GM18498 (cell line): ENCODE measurements around the gene SUN2.

ENCODE experiments used
- ATAC-seq: cut with Tn5 transposase; IDR thresholded peaks from one replicate; pipeline ENCODE4 v1.9.1; 2021; ENCODE audit warnings: mild to moderate bottlenecking, moderate library complexity; ENCODE audit not compliant: unreplicated experiment

SUN2 gene

DNA sequence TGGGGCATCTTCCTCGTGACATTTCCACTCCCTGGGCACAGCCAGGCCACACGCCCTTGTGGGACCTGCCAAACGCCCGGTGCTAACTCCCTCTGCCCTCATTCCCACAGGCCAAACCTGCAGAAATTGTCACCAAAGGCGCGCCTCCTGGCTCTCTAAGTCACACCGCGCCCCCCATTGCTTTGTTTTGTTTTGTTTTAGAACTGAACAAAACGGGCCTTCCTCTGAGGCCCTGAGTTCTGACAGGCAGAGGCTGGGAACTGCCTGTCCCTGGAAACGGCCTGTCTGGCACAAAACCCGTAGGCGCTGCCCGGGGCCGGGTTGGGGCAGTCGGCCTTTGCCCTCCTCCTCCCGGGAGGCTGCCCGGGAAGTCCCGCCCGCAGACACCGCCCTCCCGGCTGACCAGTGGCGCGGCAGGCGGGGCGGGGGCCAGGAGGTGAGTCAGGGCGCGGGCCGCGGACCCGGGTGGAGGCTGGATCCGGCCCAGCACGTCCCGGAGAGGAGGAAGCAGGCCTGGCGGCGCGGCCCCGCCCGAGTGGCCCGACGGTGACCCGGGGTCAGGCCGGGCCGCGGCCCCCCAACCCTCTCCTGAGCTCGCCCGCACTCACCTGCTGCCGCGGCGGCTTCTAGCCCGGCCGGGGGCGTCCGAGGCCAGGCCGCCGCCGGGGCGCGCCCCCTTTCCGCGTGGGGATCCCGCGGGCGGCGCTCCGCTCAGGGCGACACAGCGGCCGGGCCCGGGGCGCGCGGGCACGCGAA lies 465 bp downstream of the SUN2 start:
- peak; percentile 42 for ATAC-seq

DNA sequence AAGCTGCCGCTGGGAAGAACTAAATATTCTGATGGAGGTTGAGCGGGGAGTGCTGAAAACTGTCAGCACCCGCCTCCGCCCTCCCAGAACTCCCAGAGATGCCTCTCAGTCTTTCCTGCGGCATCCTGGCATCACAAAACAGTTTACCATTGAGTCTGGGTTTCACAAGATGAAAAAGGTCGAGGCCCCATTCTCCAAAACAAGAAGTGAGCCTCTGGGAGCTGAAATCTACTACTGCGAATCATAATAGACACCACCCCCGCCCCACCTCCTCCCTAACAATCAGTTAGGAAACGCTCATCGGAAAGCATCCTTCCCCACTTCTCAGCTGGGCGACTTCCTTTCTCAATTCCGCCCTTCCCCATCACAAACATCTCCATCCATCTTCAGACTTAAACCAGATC lies 1.0 kb downstream of the SUN2 start:
- ATAC-seq = no peak

DNA sequence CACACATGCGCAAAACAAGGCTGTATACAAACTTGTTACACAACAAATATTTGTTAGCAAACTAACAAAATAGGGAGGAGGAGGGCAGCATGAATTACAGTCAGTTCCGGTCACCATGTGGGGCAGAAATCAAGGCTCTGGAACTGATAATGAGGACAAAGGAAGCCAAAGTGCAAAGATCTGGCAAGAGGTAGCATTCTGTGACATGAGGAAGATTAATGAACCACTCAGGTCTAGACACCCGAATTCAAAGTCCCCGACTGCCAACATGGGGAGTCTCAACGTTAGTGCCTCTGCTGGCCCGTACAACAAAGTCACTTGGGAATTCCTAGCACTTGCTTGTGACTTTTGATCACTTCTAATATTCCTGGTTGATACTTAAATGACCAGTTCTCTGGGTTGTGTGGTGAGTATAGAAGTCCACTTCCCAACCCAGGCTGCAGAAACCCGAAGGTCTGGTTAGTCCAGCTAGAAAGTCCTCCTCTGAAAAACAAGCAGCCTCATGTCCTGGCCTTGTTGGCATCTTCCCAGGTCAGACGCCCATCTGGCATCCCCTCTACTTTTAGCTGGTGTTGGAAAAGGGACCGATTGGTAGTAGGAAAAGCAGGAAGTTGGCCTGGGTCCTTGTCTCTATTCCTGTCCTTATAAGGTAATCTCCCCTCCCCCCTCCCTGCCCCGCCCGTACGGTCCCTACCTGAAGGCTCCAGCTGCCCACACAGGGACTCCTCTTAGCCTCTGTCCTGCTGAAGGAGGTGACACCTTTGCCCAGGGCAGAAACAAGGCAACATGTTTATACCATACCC lies 1.6 kb downstream of the SUN2 start:
- no peak for ATAC-seq

GRCh38 chr22:38751422-38752346 lies 4.1 kb downstream of the SUN2 start:
- ATAC-seq = peak; percentile 41

- no peak for ATAC-seq
Observed at GRCh38 chr22:38751066-38751421, 4.8 kb downstream of the SUN2 start.

GRCh38 chr22:38750638-38751037 lies 5.2 kb downstream of the SUN2 start:
- no peak for ATAC-seq

DNA sequence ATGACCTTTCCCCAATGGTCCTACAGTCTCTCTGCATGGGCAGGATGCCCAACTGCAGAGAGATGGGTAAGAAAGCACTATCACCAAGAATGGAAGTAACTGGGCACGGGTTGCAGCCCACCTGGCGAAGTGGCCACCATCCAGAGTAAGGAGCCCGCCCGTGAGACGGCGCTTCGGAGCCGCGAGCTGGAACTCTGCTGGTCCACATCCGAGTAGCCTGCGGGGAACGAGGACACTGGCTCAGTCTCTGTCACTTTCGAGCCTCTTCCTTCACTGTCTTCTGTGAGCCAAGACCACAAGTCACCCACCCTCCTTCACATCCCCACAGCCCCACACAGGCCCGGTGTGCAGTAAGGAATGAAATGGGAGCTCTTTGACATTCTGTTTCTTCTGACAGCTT lies 5.7 kb downstream of the SUN2 start:
- no peak for ATAC-seq

GRCh38 chr22:38748487-38749136 lies 7.2 kb downstream of the SUN2 start:
- no peak for ATAC-seq

DNA sequence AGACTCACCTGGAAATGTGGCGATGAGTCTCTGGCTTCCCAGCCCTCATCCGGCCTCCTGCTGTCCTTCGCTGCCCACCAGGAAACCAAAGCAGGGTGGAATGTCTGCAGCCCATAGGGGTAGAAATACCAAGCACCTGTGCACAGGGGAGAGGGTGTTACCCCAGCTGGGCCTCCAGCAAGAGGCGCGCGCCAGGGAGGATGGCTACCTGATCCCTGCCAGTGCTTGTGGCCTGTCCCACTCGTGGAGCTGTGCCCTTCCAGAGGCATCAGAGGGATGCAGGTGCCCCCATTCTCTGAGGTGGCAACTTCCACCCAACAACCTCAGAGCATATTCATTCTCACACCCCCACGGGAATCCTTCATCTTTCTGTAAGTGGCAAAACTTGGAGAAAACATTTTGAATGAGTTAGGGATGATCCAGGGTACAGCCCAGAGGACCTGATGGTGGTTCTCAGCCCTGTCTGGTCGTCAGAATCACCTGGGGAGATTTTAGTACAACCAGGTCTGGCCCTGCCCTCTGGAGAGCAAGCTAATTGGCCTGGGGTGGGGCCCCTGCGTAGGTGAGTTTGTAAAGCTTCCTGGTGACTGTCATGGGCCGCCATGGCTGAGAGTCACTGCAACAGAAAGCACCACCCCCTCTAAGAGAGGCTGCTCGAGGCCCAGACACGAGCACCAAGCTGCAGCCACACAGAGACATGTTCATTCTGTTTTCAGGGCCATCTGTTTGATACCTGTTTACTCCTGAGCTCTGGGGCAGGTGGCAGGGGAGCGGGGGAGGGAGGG lies 9.9 kb downstream of the SUN2 start:
- ATAC-seq = no peak

- no peak for ATAC-seq
Observed at GRCh38 chr22:38744981-38745380, 10.8 kb downstream of the SUN2 start.

DNA sequence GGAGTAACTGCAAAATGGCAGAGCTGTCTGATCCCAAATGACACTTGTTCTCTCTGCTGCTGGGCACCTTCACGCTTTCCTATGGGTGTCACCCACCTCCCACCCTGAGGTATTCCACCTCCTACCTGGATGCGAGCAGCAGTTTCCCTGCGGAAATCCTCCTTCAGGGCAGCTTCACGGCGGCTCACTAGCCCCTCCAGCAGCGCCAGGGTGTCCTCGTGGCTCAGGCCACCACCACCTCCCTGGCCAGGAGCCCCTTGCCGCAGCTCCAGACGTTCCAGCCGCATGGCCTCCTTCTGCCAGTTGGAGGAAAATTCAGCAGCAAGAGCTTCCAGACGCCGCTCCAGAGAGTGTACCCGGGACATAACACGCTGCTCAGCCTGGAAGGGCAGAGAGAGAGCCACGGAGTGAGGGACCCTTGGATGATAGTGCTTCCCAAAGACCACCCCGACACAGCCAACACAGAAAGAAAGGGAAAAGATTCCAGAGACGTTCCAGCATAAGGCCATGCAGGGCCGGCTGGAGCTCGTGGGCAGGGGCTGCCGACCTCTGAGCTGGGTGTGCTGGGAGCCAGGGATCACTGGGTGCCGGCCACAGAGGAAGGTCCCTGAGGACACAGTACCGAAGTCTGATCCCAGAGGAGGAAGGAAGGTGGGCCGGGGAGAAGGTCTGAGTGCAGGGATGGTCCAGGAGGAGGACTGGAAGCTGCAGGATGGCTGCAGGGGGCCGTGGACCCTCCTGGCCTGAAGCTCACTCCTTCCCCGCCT lies 13.4 kb downstream of the SUN2 start:
- no peak for ATAC-seq

DNA sequence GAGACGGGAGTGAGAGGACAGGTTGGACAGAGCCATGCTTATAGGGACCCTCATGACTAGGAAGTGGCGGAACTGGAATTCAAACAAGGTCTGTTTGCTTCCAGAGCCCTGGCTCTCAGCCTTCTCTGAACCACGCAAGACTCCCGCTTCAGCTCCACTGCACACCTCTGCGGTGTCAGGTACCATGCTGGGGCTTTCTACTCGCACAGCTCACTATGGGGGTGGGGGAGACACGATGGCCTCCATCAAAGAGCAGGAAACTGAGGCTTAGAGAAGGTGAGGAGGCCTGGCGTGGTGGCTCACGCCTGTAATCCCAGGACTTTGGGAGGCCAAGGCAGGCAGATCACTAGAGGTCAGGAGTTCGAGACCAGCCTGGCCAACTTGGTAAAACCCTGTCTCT lies 14.2 kb downstream of the SUN2 start:
- no peak for ATAC-seq

- ATAC-seq = no peak
Observed at GRCh38 chr22:38741166-38741565, 14.6 kb downstream of the SUN2 start.

DNA sequence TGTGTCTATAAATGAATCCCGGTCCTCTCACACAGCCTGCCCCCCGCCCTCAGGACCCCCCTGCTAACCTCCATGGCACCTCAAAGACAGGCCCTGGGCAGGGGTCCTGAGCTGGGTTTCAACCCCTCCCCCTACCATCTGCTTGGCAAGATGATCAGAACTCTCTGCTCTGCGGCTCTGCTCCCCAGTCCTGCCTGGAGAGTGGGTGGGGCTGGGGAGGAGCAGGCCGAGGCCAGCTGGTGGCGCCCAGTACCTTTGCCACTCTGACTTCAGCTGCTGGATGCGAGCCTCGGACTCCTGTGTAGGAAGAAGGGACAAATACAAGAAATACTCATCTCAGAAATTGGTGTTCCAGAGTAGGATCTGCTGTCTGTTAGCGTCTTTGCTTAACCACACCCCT lies 15.0 kb downstream of the SUN2 start:
- no peak for ATAC-seq

- no peak for ATAC-seq
Observed at GRCh38 chr22:38740116-38740723, 15.6 kb downstream of the SUN2 start.

- no peak for ATAC-seq
Observed at GRCh38 chr22:38739300-38740055, 16.3 kb downstream of the SUN2 start.

DNA sequence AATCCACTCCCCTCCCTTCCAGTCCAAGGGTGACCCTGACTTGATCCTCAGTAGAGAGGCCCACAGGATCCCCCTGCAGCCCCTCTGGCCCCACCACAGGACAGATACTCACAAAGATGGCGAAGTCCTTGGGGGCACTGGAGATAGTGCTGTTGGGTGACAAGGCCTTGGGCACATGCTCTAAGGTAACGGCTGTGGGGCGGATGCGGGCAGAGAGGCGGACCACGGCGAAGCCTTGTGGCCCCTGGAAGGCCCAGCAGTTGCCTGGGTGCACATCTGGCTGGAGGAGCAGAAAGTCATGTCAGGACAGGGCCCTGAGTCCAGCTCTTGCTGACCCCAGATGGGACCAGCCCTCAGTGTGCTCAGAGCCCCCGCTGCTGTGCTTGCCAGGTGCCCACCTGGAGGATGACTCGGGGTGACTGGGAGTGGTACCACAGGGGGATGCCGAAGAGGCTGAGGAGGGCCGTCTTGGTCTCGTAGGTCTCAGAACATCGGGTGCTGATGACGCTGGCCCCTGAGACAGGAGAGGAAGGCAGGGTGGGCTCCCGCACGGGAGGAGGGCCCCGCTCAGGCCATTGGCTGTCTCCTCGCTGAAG lies 17.2 kb downstream of the SUN2 start:
- no peak for ATAC-seq
